Karpas-422 (cell line): ENCODE data around the gene MED13L. TPM values are rescaled to one million over a fixed set of nuclear protein-coding genes. Genes with fewer than 3 reads are reported as not detected.

Source experiments
- DNase-seq: peaks from one replicate; pipeline ENCODE4 v3.0.0-alpha.2; 2015
- H2AFZ ChIP-seq: fragments of 200-600 bp; sonication (generic); 2 replicates; pipeline ENCODE4 v1.6.1; 2014; ENCODE audit warnings: antibody characterized with exemption, low read length, mixed read lengths
- H3K27ac ChIP-seq: fragments of 200-600 bp; sonication (generic); 2 replicates; pipeline ENCODE4 v1.5.1; 2014; ENCODE audit warnings: mild to moderate bottlenecking, low read length, moderate library complexity
- H3K27me3 ChIP-seq: fragments of 200-600 bp; sonication (generic); 2 replicates; pipeline ENCODE4 v1.6.1; 2014; ENCODE audit warnings: low read length, mixed read lengths
- H3K36me3 ChIP-seq: fragments of 200-600 bp; sonication (generic); 2 replicates; pipeline ENCODE4 v1.6.1; 2014; ENCODE audit warnings: low read length, mixed read lengths; ENCODE audit not compliant: insufficient read depth
- H3K4me1 ChIP-seq: fragments of 200-600 bp; sonication (generic); 2 replicates; pipeline ENCODE4 v1.6.1; 2014; ENCODE audit warnings: mild to moderate bottlenecking, low read length, mixed read lengths
- H3K4me2 ChIP-seq: fragments of 200-600 bp; sonication (generic); 2 replicates; pipeline ENCODE4 v1.6.1; 2014; ENCODE audit warnings: low read length, low read depth, mild to moderate bottlenecking; ENCODE audit not compliant: poor library complexity, severe bottlenecking
- H3K4me3 ChIP-seq: fragments of 200-600 bp; sonication (generic); 2 replicates; pipeline ENCODE4 v1.5.1; 2014; ENCODE audit warnings: mild to moderate bottlenecking, antibody characterized with exemption, low read length, mixed read lengths
- H3K79me2 ChIP-seq: fragments of 200-600 bp; sonication (generic); 2 replicates; pipeline ENCODE4 v1.6.1; 2014; ENCODE audit warnings: mild to moderate bottlenecking, low read length, mixed read lengths
- H3K9ac ChIP-seq: fragments of 200-600 bp; sonication (generic); 2 replicates; pipeline ENCODE4 v1.6.0; 2014; ENCODE audit warnings: low read length
- H3K9me2 ChIP-seq: fragments of 200-600 bp; sonication (generic), shearing (Covaris generic); replicated peaks from 2 replicates; pipeline ENCODE4 v1.6.0; 2014; ENCODE audit warnings: mild to moderate bottlenecking, low read length, moderate library complexity; ENCODE audit not compliant: insufficient read depth
- H3K9me3 ChIP-seq: fragments of 300-700, 200-600 bp; sonication (generic); 2 replicates; pipeline ENCODE4 v1.6.1; 2014; ENCODE audit warnings: low read length, mixed read lengths
- H4K20me1 ChIP-seq: fragments of 200-600 bp; sonication (generic); 2 replicates; pipeline ENCODE4 v1.6.1; 2014; ENCODE audit warnings: mild to moderate bottlenecking, antibody characterized with exemption, low read length, low read depth; ENCODE audit not compliant: insufficient read depth
- total RNA-seq: library from RNA; depleted of rRNA; stranded (reverse); fragments of >200 nt; shearing (Covaris generic); gene quantifications from 2 replicates; pipeline ENCODE4 v1.2.3, GENCODE V29; 2014; ENCODE audit warnings: low replicate concordance

The MED13L gene
- total RNA-seq, 1 experiment from 2014 or later: 37.5 TPM

DNA sequence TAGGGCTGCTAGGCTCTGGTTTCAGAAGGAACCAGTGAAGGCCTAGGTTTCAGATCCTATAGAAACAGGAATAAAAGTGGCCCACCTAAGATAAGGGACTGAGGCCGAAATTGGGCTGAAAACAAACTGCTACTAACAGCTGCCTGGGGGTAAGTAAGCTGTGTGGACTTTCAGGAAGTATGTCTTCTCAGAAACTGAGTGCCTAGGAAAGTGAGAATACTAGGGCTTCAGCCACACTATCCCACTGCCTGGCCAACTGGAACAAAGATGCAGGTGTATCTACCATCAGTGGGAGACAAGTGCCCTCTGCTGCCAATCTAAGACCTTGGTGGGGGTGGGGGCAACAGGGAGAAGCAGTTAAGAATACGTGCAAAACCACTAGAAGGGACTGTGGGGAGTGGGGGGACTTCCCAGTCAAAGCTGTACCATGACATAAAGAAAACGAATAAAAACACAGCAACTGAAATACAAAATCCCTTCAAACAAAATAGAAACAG lies 82.5 kb downstream of the MED13L start:
- H3K4me1 ChIP-seq: no peaks in the 10 kb centered on the region
- no peaks in the 10 kb centered on the region for H3K27me3 ChIP-seq
- no peaks in the 10 kb centered on the region for H3K9me3 ChIP-seq
- H3K9ac ChIP-seq: no peak overlapping the region
- no peak overlapping the region for H3K4me3 ChIP-seq
- H3K36me3 ChIP-seq: no peaks in the 10 kb centered on the region
- H3K27ac ChIP-seq: no peak overlapping the region
- no peak overlapping the region for H3K4me2 ChIP-seq
- no peaks in the 10 kb centered on the region for H3K9me2 ChIP-seq
- no peaks in the 10 kb centered on the region for H3K79me2 ChIP-seq
- no peak for DNase-seq
- no peak overlapping the region for H2AFZ ChIP-seq
- peaks cover 36% of the 10 kb centered on the region for H4K20me1 ChIP-seq

GRCh38 chr12:116189692-116190091 lies 87.8 kb downstream of the MED13L start:
- Histone ChIP-seq H3K4me2 (no peak overlapping the region), H4K20me1 (peaks cover 44% of the 10 kb centered on the region), H3K27ac (no peak overlapping the region), H3K9me3 (no peaks in the 10 kb centered on the region), H3K27me3 (no peaks in the 10 kb centered on the region), H2AFZ (no peak overlapping the region), H3K9ac (no peak overlapping the region), H3K4me1 (no peaks in the 10 kb centered on the region), H3K4me3 (no peak overlapping the region), H3K36me3 (no peaks in the 10 kb centered on the region), H3K9me2 (no peaks in the 10 kb centered on the region), H3K79me2 (no peaks in the 10 kb centered on the region)
- DNase-seq: no peak

GRCh38 chr12:116188581-116188980 lies 88.9 kb downstream of the MED13L start:
- no peaks in the 10 kb centered on the region for H3K9me2 ChIP-seq
- no peaks in the 10 kb centered on the region for H3K79me2 ChIP-seq
- H4K20me1 ChIP-seq: peaks cover 49% of the 10 kb centered on the region
- no peak overlapping the region for H2AFZ ChIP-seq
- H3K4me2 ChIP-seq: no peak overlapping the region
- H3K9ac ChIP-seq: no peak overlapping the region
- no peak overlapping the region for H3K4me3 ChIP-seq
- H3K4me1 ChIP-seq: no peaks in the 10 kb centered on the region
- no peaks in the 10 kb centered on the region for H3K36me3 ChIP-seq
- no peaks in the 10 kb centered on the region for H3K27me3 ChIP-seq
- no peak for DNase-seq
- no peak overlapping the region for H3K27ac ChIP-seq
- H3K9me3 ChIP-seq: no peaks in the 10 kb centered on the region

DNA sequence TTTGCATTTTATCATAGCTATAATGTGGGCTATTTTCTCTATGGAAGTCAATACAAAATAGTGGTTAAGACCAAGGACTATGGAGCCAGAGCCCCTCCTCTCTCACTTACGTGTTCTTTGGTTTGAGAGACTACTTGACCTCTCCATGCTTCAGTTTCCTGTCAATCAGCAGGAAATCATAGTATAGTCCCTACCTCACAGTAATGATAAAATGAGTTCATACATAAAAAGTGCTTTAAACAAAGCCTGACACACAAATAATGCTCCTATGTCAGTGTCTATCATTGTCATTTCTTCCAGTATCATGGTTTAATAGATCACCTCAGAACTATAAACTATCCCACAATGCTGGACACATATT lies 90.4 kb downstream of the MED13L start:
- no peak overlapping the region for H3K4me2 ChIP-seq
- H3K9ac ChIP-seq: no peak overlapping the region
- peaks cover 63% of the 10 kb centered on the region for H4K20me1 ChIP-seq

DNA sequence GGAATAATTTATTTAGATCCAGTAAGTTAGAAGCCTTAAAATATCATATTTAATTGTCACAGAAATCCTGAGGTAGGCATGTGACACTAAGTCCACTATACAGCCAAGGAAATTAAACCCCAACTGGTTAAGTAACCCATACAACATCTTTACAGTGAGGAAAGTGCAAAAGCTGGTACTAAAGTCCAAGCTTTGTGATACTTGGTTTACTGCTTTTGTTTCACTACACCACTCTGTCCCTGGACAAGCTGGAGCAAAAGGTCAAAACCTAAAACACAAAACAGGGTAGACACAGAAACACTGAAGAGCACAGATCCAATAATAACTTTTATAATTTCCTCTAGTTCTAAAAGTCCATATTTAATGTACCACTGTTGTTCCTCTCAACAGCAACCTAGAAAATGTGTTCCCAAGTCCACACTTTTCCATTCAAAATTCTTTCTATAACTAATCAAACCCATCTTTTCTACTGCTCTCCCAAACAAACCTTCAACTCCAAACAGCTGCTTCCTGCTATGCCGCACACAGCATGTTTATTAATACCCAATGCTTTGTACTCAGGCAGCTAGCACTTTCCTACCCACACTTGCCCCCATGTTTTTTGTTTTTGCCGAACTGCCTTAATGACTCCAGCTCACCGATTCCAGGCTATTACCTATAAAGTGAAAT lies 90.9 kb downstream of the MED13L start:
- H3K79me2 ChIP-seq: no peaks in the 10 kb centered on the region
- no peaks in the 10 kb centered on the region for H3K27me3 ChIP-seq
- no peak for DNase-seq
- no peaks in the 10 kb centered on the region for H3K36me3 ChIP-seq
- peaks cover 68% of the 10 kb centered on the region for H4K20me1 ChIP-seq
- no peaks in the 10 kb centered on the region for H3K9me2 ChIP-seq
- H3K27ac ChIP-seq: no peak overlapping the region
- H3K4me3 ChIP-seq: no peak overlapping the region
- H3K9ac ChIP-seq: no peak overlapping the region
- no peaks in the 10 kb centered on the region for H3K9me3 ChIP-seq
- H2AFZ ChIP-seq: no peak overlapping the region
- no peak overlapping the region for H3K4me2 ChIP-seq
- no peaks in the 10 kb centered on the region for H3K4me1 ChIP-seq

More for the DNA sequence above, 90.4 kb downstream of the MED13L start:
- no peak overlapping the region for H3K27ac ChIP-seq
- H2AFZ ChIP-seq: no peak overlapping the region
- no peaks in the 10 kb centered on the region for H3K9me3 ChIP-seq
- no peak overlapping the region for H3K4me3 ChIP-seq
- no peak for DNase-seq
- H3K27me3 ChIP-seq: no peaks in the 10 kb centered on the region
- H3K9me2 ChIP-seq: no peaks in the 10 kb centered on the region
- H3K4me1 ChIP-seq: no peaks in the 10 kb centered on the region
- H3K36me3 ChIP-seq: no peaks in the 10 kb centered on the region
- no peaks in the 10 kb centered on the region for H3K79me2 ChIP-seq

DNA sequence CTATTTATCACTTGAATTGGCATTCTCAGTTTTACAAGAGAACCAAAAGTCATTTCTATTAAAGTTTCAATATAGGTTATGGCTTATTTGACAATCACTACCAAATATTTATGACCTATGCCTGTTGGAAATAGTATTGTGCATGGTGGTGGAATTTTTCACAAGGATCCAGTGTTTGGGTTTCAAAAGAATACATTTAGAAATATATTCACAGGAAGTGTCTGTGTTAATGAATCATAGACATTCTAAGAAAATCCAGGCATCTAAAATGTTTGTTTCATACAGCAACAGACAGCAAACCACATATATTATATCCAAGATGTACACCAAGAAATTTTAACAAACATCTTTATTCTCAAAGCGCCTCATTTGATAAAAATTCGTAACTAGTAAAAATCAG lies 92.7 kb downstream of the MED13L start:
- H3K27ac ChIP-seq: no peak overlapping the region
- no peaks in the 10 kb centered on the region for H3K27me3 ChIP-seq
- no peak overlapping the region for H3K4me2 ChIP-seq
- no peak overlapping the region for H2AFZ ChIP-seq
- no peaks in the 10 kb centered on the region for H3K36me3 ChIP-seq
- H3K9ac ChIP-seq: no peak overlapping the region
- H3K79me2 ChIP-seq: no peaks in the 10 kb centered on the region
- no peaks in the 10 kb centered on the region for H3K4me1 ChIP-seq
- peaks cover 72% of the 10 kb centered on the region for H4K20me1 ChIP-seq
- DNase-seq: no peak
- no peak overlapping the region for H3K4me3 ChIP-seq
- H3K9me3 ChIP-seq: no peaks in the 10 kb centered on the region
- H3K9me2 ChIP-seq: no peaks in the 10 kb centered on the region

DNA sequence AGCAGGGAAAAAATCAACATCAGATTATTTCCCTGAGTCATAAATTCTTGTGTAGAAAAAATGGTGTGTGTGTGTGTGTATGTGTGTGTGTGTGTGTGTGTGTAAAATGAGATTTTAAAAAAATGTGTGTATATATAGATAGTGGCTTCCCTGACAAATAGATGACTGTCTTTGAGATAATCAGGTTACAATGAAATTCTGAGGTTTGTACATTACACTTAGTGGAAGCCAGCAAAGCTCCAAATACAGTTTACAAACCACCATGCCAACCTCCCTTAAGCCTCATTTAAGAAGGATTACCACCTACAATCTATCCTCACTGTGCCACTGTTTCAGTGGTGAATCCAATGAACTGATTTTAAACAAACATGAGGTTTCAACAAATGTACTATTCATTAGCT lies 93.8 kb downstream of the MED13L start:
- H3K79me2 ChIP-seq: no peaks in the 10 kb centered on the region
- H3K9me3 ChIP-seq: no peaks in the 10 kb centered on the region
- H2AFZ ChIP-seq: no peak overlapping the region
- no peak overlapping the region for H3K9ac ChIP-seq
- H3K4me1 ChIP-seq: no peaks in the 10 kb centered on the region
- H3K4me2 ChIP-seq: no peak overlapping the region
- H3K27ac ChIP-seq: no peak overlapping the region
- no peak overlapping the region for H3K4me3 ChIP-seq
- H3K27me3 ChIP-seq: no peaks in the 10 kb centered on the region
- no peaks in the 10 kb centered on the region for H3K9me2 ChIP-seq
- H4K20me1 ChIP-seq: peaks cover 70% of the 10 kb centered on the region
- no peaks in the 10 kb centered on the region for H3K36me3 ChIP-seq
- DNase-seq: no peak

GRCh38 chr12:116182359-116183063 lies 95.0 kb downstream of the MED13L start:
- Histone ChIP-seq H3K36me3 (no peaks in the 10 kb centered on the region), H3K9ac (no peak overlapping the region), H3K27me3 (no peaks in the 10 kb centered on the region), H2AFZ (no peak overlapping the region), H4K20me1 (peaks cover 70% of the 10 kb centered on the region), H3K9me3 (no peaks in the 10 kb centered on the region), H3K9me2 (no peaks in the 10 kb centered on the region), H3K4me2 (no peak overlapping the region), H3K27ac (no peak overlapping the region), H3K4me1 (no peaks in the 10 kb centered on the region), H3K79me2 (no peaks in the 10 kb centered on the region), H3K4me3 (no peak overlapping the region)
- no peak for DNase-seq
